NCI-H446 treated with DMSO at 0.1 percent for 48 hours (cell line): ENCODE results near the gene PRG3.
A peak's percentile ranks its signal among the peaks of the same experiment; 100 is the strongest.

Experiments
- DNase-seq: peaks from one replicate; lab custom pipeline; 2025; lab: John Stamatoyannopoulos, UW

PRG3 gene

GRCh38 chr11:57359396-57359795 is 21.6 kb downstream of the PRG3 start:
- DNase-seq, result no peak

GRCh38 chr11:57358991-57359390 is 22.0 kb downstream of the PRG3 start:
- DNase-seq, result no peak

GRCh38 chr11:57358543-57358961 is 22.4 kb downstream of the PRG3 start:
- DNase-seq, result no peak

GRCh38 chr11:57357856-57358255 is 23.1 kb downstream of the PRG3 start:
- DNase-seq, result no peak

GRCh38 chr11:57357310-57357709 is 23.6 kb downstream of the PRG3 start:
- DNase-seq, result no peak

- no peak for DNase-seq
Observed at GRCh38 chr11:57356268-57356667, 24.7 kb downstream of the PRG3 start.

- DNase-seq, result no peak
Observed at GRCh38 chr11:57354699-57355098, 26.3 kb downstream of the PRG3 start.

GRCh38 chr11:57353852-57354251 is 27.1 kb downstream of the PRG3 start:
- DNase-seq, result no peak

- no peak for DNase-seq
Observed at GRCh38 chr11:57353446-57353845, 27.5 kb downstream of the PRG3 start.

GRCh38 chr11:57353036-57353435 is 27.9 kb downstream of the PRG3 start:
- DNase-seq, result no peak

GRCh38 chr11:57349491-57350274 is 31.3 kb downstream of the PRG3 start:
- no peak for DNase-seq

- no peak for DNase-seq
Observed at GRCh38 chr11:57348636-57349313, 32.2 kb downstream of the PRG3 start.

GRCh38 chr11:57348052-57348451 is 32.9 kb downstream of the PRG3 start:
- DNase-seq, result no peak

- no peak for DNase-seq
Observed at GRCh38 chr11:57347336-57347735, 33.6 kb downstream of the PRG3 start.

- DNase-seq, result peak; percentile 36
Observed at GRCh38 chr11:57345555-57346211, 35.3 kb downstream of the PRG3 start.

- no peak for DNase-seq
Observed at GRCh38 chr11:57344826-57345225, 36.1 kb downstream of the PRG3 start.

- no peak for DNase-seq
Observed at GRCh38 chr11:57343825-57344224, 37.1 kb downstream of the PRG3 start.

- DNase-seq, result no peak
Observed at GRCh38 chr11:57342702-57343101, 38.2 kb downstream of the PRG3 start.

- DNase-seq, result no peak
Observed at GRCh38 chr11:57341250-57341808, 39.6 kb downstream of the PRG3 start.

- no peak for DNase-seq
Observed at GRCh38 chr11:57340039-57340615, 40.8 kb downstream of the PRG3 start.

GRCh38 chr11:57339328-57339727 is 41.6 kb downstream of the PRG3 start:
- DNase-seq, result no peak

- DNase-seq, result no peak
Observed at GRCh38 chr11:57338142-57338541, 42.8 kb downstream of the PRG3 start, which contains the start of gene P2RX3. TSS of gene P2RX3 (plus strand) at chr11:57338352. CDS start at chr11:57338551, 199 bp downstream.
